NCI-H146 (cell line): ENCODE data around the gene MAST3.
A peak's percentile ranks its signal among the peaks of the same experiment; 100 is the strongest.

ENCODE experiments used
- DNase-seq: peaks from one replicate; lab custom pipeline; 2025; lab: John Stamatoyannopoulos, UW

MAST3 gene

DNA sequence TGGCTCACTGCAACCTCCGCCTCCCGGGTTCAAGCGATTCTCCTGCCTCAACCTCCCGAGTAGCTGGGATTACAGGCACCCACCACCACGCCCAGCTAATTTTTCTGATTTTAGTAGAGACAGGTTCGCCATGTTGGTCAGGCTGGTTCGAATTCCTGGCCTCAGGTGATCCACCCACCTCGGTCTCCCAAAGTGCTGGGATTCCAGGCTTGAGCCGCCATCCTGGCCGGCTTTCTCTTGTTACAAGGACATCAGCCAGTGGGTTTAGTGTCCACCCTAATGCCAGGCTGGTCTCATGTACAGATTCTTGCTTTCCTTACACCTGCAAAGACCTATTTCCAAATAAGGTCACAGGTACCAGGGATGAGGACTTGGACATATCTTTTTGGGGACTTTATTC, 62.2 kb downstream of the MAST3 start:
- no peak for DNase-seq

DNA sequence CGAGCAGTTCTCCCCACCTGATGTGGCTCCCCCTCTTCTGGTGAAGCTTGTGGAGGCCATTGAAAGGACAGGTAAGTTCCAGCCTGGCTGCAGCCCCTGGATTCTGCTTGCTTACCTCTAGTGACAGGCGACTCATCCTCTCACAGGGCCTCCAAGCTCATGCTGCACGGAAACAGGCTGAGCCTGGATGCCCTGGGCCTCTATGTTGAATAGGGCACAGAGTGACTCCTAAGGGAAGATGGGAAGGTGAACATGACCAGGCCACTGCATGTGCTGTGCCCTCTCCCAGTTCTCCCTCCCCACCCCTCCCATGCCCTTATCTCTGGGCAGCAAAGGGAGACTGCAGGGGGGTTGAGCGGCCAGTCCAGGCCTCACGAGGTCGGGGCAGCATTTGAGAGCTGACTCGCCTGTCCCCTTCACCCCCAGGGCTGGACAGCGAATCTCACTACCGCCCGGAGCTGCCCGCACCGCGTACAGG, 63.0 kb downstream of the MAST3 start:
- DNase-seq = no peak

DNA sequence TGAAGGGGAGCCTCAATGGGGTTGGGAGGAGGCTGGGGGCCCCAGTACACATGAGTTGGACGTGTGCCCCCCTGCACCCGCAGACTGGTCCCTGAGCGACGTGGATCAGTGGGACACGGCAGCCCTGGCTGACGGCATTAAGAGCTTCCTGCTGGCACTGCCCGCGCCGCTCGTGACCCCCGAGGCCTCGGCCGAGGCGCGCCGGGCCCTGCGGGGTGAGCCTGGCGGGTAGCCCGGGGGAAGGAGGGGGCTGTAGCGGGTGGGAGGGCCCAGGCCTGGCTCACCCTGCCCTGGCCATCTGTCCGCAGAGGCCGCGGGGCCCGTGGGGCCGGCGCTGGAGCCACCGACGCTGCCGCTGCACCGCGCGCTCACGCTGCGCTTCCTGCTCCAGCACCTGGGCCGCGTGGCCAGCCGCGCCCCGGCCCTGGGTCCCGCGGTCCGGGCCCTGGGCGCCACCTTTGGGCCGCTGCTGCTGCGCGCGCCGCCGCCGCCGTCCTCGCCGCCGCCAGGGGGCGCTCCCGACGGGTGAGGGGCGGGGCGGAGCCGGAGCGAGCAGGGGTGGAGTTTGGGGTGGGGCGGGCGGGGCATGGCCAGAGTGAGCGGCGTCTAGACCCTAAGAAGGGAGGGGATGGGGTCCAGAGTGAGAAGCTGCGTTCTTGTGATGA, 63.5 kb downstream of the MAST3 start:
- no peak for DNase-seq

DNA sequence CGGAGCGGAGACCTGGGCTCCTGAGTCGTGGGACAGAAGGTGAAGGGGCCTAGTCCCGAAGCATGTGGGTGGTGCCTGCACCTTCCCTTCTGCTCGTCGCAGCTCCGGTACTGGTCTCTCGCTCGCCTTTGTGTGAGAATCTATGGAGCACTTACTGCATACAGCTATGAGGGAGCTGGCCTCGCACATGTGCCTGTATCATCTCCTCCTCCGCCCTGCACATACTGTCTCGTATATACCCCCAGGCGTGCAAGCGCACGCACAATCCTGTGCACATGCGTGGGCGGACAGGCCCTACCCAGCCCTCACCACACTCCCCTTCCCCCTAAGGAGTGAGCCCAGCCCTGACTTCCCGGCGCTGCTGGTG, 64.0 kb downstream of the MAST3 start:
- no peak for DNase-seq

DNA sequence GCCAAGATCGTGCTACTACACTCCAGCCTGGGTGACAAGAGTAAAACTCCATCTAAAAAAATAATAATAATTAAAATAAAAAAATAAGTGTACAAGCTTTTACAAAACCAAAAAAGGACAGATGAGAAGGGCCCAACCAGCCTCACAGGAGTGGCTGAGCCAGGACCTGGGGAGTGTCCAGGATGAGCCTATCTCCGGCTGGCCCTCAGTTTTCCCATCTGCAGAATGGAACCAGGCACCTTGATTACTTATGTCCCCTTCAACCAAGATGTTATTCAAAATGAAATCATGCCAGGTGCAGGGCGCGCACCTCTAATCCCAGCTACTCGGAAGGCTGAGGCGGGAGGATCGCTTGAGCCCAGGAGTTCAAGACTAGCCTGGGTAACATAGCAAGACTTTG, 66.5 kb downstream of the MAST3 start:
- DNase-seq = no peak

DNA sequence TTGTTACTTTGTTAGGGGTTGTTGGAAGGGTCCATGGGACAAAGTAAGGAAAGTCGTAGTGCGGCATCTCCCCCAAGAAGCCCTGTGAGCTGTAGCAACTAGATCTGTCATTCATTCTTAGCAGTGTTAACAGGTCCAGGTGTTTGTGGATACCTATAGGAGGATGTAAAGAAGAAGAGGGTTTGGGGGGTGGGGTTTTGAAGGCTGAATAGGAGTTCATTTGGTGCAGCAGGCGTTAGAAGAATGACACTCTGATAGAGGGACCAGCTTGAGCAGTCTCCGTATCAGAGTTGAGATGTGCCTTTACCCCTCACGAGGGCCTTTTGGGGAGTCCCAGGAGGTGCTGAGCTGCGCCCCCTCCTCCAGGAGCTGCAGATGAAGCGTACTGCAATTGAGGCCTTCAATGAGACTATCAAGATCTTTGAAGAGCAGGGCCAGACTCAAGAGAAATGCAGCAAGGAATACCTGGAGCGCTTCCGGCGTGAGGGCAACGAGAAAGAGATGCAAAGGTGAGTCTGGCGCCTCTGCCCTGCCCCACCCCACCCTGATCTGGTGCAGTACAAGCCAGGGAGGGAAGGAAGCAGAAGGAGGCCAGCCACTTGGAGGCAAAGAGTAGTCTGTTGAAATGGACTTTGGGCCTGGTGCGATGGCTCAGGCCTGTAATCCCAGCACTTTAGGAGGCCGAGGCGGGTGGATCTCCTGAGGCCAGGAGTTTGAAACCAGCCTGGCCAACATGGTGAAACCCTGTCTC, 68.4 kb downstream of the MAST3 start:
- DNase-seq = no peak

DNA sequence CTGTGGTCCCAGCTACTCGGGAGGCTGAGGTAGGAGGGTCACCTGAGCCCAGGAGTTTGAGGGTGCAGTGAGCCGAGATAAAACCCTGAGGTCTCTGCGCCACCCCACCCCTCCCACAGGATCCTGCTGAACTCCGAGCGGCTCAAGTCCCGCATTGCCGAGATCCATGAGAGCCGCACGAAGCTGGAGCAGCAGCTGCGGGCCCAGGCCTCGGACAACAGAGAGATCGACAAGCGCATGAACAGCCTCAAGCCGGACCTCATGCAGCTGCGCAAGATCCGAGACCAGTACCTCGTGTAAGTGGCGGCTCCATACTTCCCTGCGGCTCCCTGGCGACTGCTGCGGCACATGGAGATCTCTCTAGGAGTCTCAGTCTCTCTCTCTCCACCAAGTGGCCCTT, 69.4 kb downstream of the MAST3 start:
- no peak for DNase-seq

DNA sequence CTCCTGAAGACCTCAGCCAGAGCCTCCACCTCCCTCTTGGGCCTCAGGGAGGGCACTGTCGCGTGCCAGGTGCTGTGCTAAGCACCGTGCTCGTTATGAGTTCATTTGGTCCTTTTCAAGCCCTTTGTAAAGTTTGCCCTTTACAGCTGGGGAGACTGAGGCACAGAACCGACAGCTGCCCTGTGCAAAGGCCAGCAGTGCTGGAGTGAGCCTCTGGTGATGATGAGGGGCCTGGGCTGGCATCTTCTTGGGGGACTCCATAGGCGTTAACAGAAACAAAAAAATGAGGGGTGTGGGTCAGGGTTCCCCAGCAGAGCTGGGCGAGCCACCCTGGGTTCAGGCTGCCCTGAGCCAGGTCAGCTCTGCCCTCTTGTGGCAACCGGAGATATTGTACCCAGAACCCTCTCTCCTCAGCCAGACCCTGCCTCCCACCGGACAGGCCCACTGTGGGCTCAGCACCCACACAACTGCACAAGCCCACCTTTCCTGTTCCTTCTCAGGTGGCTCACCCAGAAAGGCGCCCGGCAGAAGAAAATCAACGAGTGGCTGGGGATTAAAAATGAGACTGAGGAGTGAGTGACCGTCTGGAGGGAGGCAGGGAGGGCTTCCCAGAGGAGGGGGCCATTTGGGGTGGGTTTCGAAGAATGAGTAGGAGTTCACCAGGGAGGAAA, 70.5 kb downstream of the MAST3 start:
- DNase-seq = peak; percentile 34

DNA sequence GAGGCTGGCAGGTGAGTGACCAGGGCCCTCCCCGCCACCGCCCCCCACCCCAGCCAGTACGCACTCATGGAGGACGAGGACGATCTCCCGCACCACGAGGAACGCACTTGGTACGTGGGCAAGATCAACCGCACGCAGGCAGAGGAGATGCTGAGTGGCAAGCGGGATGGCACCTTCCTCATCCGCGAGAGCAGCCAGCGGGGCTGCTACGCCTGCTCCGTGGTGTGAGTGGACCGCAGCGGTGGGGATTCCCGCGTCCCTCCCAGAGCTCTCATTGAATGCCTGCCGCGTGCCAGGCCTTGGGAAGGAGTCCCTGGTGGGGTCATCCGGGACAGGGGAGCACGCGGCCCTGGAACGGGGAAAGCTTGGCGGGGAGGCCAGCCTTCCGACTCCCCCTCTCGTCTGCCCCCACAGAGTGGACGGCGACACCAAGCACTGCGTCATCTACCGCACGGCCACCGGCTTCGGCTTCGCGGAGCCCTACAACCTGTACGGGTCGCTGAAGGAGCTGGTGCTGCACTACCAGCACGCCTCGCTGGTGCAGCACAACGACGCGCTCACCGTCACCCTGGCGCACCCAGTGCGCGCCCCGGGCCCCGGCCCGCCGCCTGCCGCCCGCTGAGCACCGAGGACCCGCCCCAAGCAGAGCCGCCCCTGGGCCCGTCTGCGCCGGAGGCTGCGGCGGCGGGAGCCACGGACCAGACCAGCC, 71.2 kb downstream of the MAST3 start:
- no peak for DNase-seq

DNA sequence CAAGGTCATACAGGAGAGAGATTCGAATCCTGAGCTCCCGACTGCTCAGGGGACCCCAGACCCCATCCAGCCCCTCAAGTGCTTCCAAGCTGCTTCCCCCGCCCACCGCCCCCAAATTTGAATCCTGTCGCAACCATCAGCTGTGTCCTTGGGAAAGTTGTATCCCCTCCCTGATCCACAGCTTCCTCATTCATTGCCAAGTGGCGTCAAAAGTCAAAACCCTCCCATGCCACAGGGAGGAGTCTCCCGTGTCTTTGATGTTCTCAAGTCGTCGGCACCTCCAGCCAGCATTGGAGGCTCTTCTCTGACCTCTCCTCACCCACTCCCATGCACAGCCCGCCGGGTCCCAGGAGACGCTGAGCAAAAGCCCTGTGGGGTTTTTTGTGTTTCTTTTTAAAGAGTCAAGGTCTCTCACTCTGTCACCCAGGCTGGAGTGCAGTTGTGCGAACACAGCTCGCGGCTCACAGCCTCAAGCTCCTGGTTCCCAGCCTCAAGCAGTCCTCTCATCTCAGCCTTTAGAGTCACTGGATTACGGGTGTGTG, 73.2 kb downstream of the MAST3 start:
- DNase-seq = no peak

DNA sequence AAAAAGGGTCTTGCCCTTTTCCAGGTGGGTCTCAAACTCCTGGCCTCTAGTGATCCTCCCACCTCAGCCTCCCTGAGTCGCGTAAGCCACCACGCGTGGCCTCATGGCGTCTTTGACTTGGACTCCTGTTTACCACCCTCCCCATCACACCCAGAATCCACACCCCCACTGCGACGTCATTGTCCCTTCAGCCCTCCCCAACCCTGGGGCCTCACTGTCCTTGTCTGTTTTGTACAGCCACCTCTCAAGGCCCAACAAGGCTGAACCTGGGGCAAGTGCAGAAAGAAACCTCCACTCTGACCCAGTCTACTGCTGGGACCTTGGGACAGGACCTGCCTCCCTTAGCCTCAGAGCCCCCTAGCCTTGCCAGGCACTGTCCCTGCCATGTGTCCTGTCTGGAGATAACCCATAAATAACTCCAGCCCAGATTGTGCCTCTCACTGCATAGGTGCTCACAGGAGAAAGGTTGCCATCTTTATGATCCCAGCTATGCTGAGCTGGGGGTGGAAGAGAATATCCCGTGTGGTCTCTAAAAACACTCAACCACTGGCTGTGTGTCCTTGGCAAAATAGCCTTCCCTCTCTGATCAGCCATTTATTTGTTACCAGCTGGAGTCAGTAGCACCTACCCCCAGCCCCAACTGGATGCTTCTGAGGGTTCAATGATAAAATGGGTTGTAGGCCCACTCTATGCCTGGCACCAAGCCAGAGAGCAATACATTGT, 74.2 kb downstream of the MAST3 start:
- no peak for DNase-seq

DNA sequence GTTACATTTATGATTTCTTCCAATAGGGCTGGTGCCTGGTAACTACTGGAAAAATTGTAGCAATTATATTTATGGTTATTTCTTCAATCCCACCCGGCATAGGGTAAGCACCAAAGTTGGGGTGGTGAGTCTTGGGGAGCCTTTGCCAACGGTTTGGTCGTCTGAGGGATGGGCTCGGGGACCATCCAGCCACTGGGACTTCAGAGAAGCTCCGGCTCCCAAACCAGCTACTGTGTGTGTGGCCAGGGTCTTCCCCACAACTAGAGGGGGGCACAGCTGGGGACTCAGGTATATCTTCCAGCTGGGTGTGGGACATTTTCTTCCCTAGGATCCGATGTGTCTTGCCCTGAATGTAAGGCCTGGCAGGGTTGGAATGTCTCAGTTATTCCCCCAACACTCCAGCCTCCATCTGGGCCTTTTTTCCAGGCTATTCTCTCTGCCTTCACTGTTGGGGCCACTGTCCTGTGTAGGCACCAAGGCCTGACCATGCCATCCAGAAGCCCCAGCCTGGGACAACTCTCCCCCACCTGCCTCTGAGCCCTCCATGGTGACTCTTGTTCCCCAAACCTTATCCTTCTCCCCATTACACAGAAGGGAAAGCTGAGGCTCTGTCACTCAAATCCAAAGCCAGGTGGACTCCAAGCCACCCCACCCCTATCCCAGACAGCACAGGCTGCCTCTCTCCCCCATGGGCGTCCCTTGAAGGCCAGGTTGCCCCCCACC, 74.9 kb downstream of the MAST3 start:
- DNase-seq = no peak

DNA sequence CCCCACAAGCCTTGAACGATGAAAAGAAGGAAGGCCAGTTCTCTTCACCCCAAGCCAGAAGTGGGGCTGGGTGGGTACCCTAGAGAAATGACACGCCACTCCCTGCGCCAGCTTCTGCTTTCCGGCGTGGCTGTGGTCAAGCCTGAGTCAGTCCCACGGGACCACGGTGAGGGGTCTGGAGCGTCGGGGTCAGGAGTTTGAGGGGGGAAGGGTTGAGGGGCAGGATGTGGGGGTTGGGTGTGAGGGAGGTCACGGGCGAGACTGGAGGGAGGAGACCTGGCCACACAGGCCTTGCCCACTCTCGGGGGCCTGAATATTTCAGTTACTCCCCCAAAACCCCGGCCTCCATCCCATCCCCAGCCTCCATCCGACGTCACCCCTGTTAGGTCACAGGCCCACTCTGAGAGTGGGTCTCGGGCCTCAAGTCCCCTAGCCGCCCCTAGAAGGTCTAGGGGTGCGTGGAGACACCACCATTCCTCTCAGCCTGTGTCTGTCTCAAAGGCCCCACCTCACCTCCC, 75.5 kb downstream of the MAST3 start:
- DNase-seq = no peak

DNA sequence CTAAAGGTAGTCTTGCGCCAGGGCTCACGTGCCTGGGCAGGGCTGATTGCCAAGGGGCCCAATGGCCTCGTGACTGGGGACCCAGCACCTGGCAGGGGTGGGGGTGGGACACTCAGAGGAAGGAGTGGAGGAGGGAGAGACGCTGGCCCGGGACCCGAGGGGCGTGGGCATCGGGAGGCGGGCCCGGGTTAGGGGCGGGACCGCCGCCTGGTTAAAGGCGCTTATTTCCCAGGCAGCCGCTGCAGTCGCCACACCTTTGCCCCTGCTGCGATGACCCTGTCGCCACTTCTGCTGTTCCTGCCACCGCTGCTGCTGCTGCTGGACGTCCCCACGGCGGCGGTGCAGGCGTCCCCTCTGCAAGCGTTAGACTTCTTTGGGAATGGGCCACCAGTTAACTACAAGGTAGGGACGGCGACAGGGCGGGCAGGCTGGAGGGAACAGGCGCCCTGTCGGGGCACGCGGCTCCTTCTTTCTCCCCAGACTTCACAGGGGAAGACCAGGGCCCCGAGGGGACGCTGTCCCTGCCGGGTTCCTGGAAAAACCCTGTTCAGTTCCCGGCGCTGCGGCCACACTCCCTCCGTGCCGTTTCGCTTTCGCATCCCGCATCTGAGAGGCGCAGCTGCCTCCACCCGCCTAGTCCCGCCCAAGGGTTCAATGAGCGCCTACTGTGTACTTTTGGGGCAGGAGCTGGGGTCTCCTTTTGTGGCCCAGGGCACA, 76.2 kb downstream of the MAST3 start, which contains the start of gene IFI30:
Gene IFI30, plus strand, starts transcription at position 242 of the 717 bp plus-strand sequence. Its CDS starts 29 bp downstream, at position 271.
- peak; percentile 83 for DNase-seq

DNA sequence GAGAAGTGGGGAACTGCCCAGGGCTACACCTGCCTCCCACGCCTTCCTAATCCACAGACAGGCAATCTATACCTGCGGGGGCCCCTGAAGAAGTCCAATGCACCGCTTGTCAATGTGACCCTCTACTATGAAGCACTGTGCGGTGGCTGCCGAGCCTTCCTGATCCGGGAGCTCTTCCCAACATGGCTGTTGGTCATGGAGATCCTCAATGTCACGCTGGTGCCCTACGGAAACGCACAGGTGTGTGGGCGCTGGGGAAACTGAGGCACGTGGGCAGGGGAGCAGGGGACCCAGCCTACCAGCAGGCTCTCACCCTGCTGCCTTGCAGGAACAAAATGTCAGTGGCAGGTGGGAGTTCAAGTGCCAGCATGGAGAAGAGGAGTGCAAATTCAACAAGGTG, 77.4 kb downstream of the MAST3 start:
- DNase-seq = no peak

DNA sequence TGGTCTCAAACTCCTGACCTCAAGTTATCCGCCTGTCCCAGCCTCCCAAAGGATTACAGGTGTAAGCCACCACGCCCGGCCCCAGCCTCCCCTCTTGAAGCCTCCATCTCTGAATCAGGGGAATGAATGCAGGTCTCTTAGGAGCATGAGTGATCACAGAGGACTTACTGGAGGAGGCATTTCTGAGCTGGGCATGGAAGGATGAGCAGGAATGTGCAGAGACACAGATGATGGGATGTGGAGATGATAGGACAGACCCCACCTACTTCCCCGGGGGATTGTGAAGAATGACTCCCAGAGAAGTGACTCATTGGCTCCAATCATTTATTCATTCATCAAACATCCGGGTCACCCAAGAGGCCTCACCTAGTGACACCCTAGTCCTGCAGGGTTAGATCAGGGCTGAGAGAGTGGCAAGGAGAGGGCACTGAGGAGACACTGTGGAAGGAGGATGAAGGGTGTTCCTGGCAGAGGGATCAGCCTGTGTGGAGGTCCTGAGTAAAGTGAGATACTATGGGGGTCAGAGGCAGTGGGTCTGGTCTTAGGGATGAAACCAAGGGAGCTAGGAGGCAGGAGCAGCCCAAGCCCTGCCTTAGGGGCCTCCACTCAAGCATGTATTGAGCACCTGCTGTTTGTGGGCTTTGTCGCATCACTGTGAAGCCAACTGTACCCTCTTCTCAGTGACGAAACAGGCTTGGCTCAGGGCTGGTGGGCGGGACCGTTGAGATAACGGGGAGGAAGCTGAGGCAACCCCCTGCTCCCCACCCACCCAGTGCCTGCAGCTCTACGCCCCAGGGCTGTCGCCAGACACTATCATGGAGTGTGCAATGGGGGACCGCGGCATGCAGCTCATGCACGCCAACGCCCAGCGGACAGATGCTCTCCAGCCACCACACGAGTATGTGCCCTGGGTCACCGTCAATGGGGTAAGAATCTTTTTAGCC, 79.1 kb downstream of the MAST3 start:
- no peak for DNase-seq

DNA sequence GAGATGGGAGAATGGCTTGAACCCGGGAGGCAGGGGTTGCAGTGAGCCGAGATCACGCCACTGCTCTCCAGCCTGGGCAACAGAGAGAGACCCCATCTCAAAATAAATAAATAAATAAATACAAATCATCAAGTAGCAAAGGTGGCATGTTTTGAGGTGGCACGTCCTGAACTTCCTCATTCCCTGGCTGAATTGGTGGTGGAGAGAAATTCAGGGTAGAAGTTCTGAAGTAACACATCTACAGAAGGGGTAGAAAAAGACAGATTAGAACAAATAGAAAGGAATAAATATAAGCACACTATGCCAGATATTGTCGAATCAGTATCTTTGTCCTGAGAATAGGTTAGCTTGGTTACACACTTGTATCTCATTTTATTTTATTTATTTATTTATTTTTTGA, 82.4 kb downstream of the MAST3 start:
- DNase-seq = no peak

DNA sequence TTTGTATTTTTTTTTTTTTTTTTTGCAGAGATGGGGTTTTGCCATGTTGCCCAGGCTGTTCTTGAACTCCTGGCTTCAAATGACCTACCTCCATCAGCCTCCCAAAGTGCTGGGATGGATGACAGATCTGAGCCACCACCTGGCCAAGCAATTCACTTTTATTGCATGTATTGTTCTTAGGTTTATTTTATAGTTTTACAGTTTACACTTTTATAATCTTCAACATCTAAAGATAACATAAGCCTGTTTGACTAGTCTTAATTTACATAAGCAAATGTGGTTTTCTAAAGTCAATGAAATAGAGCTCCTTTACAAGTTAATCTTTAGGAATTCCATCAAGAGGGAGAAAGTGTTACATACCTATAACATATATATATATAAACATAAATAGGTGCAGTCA, 86.0 kb downstream of the MAST3 start:
- DNase-seq = no peak

DNA sequence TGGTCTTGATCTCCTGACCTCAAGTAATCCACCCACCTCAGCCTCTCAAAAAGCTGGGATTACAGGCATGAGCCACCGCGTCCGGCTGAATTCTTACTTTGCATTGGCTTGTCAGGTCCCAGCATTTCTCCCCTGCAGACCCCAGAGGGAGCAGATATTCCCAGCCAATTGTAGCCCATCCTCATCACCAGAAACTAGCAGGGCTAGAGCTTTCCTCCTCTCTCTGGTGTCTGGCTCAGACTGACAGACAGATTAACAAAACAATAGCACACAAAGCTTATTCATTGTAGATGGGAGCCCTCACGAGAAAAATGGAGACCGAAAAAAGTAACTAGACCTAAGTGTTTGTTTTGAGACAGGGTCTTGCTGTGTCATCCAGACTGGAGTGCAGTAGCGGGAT, 88.0 kb downstream of the MAST3 start:
- no peak for DNase-seq
